Peyer's patch (tissue), 4 donors: ENCODE measurements around the gene RANBP3.

Experiments used
- POLR2A ChIP-seq, 2 donors: fragments of 450-650 bp; IDR thresholded peaks; one replicate each; pipeline ENCODE4 v1.5.1; 2017; ENCODE audit warnings: antibody characterized with exemption in 2 of 2, mild to moderate bottlenecking in 2 of 2, moderate library complexity in 2 of 2
- TF ChIP-seq, protein P1 (sequence below), 6 experiments: fragments of 450-650 bp in 4 of 6; fragments of 200-600 bp in 2 of 6; sonication (generic) in 1 of 6; IDR thresholded peaks; one replicate each; pipeline ENCODE4 v1.5.1; 2017 to 2019; ENCODE audit warnings: antibody characterized with exemption in 6 of 6, mild to moderate bottlenecking in 3 of 6, moderate library complexity in 1 of 6

DNA sequence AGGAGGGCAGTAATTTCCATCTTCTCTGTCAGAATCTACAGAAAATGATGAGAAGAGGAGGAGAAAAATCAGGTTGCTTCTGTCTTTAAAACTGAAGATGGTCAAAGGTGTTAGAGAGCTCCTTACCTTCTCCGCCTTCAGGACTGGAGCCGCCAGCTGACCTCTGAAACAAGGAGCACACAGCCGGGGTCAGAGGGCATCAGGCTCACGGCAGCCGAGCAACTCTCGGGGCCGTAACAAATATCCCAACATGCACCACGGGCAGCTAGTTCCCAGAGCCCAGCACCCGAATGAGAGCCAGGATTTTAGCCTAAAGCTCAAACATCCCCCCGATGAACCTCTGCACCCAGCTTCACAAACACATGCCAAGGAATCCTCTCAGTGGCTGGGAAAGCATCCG, 36.3 kb downstream of the RANBP3 start:
- TF ChIP-seq, protein P1, sequence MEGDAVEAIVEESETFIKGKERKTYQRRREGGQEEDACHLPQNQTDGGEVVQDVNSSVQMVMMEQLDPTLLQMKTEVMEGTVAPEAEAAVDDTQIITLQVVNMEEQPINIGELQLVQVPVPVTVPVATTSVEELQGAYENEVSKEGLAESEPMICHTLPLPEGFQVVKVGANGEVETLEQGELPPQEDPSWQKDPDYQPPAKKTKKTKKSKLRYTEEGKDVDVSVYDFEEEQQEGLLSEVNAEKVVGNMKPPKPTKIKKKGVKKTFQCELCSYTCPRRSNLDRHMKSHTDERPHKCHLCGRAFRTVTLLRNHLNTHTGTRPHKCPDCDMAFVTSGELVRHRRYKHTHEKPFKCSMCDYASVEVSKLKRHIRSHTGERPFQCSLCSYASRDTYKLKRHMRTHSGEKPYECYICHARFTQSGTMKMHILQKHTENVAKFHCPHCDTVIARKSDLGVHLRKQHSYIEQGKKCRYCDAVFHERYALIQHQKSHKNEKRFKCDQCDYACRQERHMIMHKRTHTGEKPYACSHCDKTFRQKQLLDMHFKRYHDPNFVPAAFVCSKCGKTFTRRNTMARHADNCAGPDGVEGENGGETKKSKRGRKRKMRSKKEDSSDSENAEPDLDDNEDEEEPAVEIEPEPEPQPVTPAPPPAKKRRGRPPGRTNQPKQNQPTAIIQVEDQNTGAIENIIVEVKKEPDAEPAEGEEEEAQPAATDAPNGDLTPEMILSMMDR (IDR thresholded peaks at IDR 0.05): no peak
- no peak for TF ChIP-seq POLR2A (IDR thresholded peaks at IDR 0.05)
